Subcutaneous adipose tissue (tissue), 4 donors: ENCODE data around the gene TRH. TPM values are rescaled to one million over a fixed set of nuclear protein-coding genes. Genes with fewer than 3 reads are reported as not detected.

Source experiments
- CTCF ChIP-seq: fragments of 450-650 bp; IDR thresholded peaks from one replicate; pipeline ENCODE4 v1.5.1; 2016; ENCODE audit warnings: low read depth, mild to moderate bottlenecking, control low read depth, antibody characterized with exemption, moderate library complexity
- total RNA-seq, 4 donors: library from RNA; depleted of rRNA; stranded (reverse); fragments of >200 nt; gene quantifications; one replicate each; pipeline ENCODE4 v1.1.0, GENCODE V29; 2016

Gene TRH
- total RNA-seq, 4 donors from 2014 or later: not detected

- TF ChIP-seq CTCF: no peak
These were observed 36.2 kb upstream of the TRH start for GRCh38 chr3:129938140-129938930.

- no peak for TF ChIP-seq CTCF
These were observed 34.4 kb upstream of the TRH start for GRCh38 chr3:129940086-129940485.

- no peak for TF ChIP-seq CTCF
These were observed 32.2 kb upstream of the TRH start for GRCh38 chr3:129942296-129942695.

- TF ChIP-seq CTCF: no peak
These were observed 31.5 kb upstream of the TRH start for GRCh38 chr3:129943020-129943419.

GRCh38 chr3:129944709-129945108, 29.8 kb upstream of the TRH start:
- no peak for TF ChIP-seq CTCF

- TF ChIP-seq CTCF: no peak
These were observed 26.8 kb upstream of the TRH start for GRCh38 chr3:129947538-129948240.

GRCh38 chr3:129950318-129951046, 24.0 kb upstream of the TRH start:
- TF ChIP-seq CTCF: no peak
